Ishikawa (cell line): Measurements from ENCODE around the gene MAGEB4.

Experiments used
- CEBPB ChIP-seq: IDR thresholded peaks from 2 replicates; pipeline ENCODE4 v1.6.1; 2012
- CREB1 ChIP-seq: IDR thresholded peaks from 2 replicates; pipeline ENCODE4 v1.6.1; 2012; ENCODE audit warnings: low read depth
- EGR1 ChIP-seq: IDR thresholded peaks from 2 replicates; pipeline ENCODE4 v1.6.1; 2012
- EP300 ChIP-seq: IDR thresholded peaks from 2 replicates; pipeline ENCODE4 v1.6.1; 2012; ENCODE audit warnings: borderline replicate concordance
- FOXM1 ChIP-seq: IDR thresholded peaks from 2 replicates; pipeline ENCODE4 v1.6.1; 2012; ENCODE audit warnings: low read depth, borderline replicate concordance
- MAX ChIP-seq: IDR thresholded peaks from 2 replicates; pipeline ENCODE4 v1.6.1; 2012
- NFIC ChIP-seq: IDR thresholded peaks from 2 replicates; pipeline ENCODE4 v1.6.1; 2012
- RAD21 ChIP-seq: IDR thresholded peaks from 2 replicates; pipeline ENCODE4 v1.6.1; 2012; ENCODE audit warnings: low read depth
- REST ChIP-seq: IDR thresholded peaks from 2 replicates; pipeline ENCODE4 v1.6.1; 2012; ENCODE audit warnings: low read depth, mild to moderate bottlenecking
- TAF1 ChIP-seq: IDR thresholded peaks from 2 replicates; pipeline ENCODE4 v1.6.1; 2012; ENCODE audit warnings: low read depth, mild to moderate bottlenecking
- TCF12 ChIP-seq: IDR thresholded peaks from 2 replicates; pipeline ENCODE4 v1.6.1; 2012; ENCODE audit warnings: low read depth
- TEAD4 ChIP-seq: IDR thresholded peaks from 2 replicates; pipeline ENCODE4 v1.6.1; 2012
- USF1 ChIP-seq: IDR thresholded peaks from 2 replicates; pipeline ENCODE4 v1.6.1; 2012
- YY1 ChIP-seq: IDR thresholded peaks from 2 replicates; pipeline ENCODE4 v1.6.1; 2012; ENCODE audit warnings: low read depth
- ZBTB7A ChIP-seq: IDR thresholded peaks from 2 replicates; pipeline ENCODE4 v1.6.1; 2012; ENCODE audit warnings: low read depth

MAGEB4 gene

GRCh38 chrX:30230395-30230794, 11.4 kb upstream of the MAGEB4 start, which contains the start of gene MAGEB3:
Gene MAGEB3 (plus strand): TSS chrX:30230657. CDS start chrX:30235925, 5,268 bp downstream.
- no peak for TF ChIP-seq ZBTB7A
- no peak for TF ChIP-seq RAD21
- no peak for TF ChIP-seq REST
- no peak for TF ChIP-seq TAF1

GRCh38 chrX:30246769-30247489, 5.1 kb downstream of the MAGEB4 start, which contains the start of gene MAGEB1:
Gene MAGEB1 (plus strand): TSS chrX:30247146. CDS start chrX:30250494, 3,348 bp downstream.
- no peak for TF ChIP-seq ZBTB7A
- no peak for TF ChIP-seq USF1
- no peak for TF ChIP-seq EGR1
- no peak for TF ChIP-seq CEBPB
- no peak for TF ChIP-seq CREB1
- TF ChIP-seq REST = no peak

GRCh38 chrX:30248854-30249253, 7.1 kb downstream of the MAGEB4 start:
- TF ChIP-seq USF1 (no peak), FOXM1 (no peak), REST (no peak), ZBTB7A (no peak), CREB1 (no peak), TCF12 (no peak), EGR1 (no peak), NFIC (no peak), CEBPB (no peak), EP300 (no peak), TAF1 (no peak), YY1 (no peak), TEAD4 (no peak), MAX (no peak)

GRCh38 chrX:30253257-30253656, 11.5 kb downstream of the MAGEB4 start:
- no peak for TF ChIP-seq TCF12
- no peak for TF ChIP-seq YY1

DNA sequence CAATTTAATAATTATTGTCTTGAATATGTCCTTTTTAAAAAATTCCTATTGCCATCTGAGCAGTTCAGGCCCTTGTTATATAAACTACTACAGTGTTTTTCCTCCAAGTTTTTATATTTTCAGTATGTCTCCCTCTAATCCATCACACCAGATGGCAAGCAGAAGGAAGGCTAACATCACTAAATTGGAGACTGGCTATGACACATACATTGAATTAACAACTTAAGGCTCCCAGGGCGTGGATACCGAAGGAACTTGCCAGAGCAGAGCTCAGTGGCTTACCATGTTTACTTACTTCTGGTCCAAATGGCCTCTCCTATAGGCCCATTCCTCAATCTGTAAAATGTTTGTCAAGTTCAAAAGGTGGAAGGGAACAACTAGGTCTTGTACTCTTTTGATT, 18.1 kb downstream of the MAGEB4 start:
- TF ChIP-seq CEBPB (no peak), NFIC (no peak), CREB1 (no peak), FOXM1 (no peak), MAX (no peak), TAF1 (no peak), EP300 (no peak), YY1 (no peak), REST (no peak), ZBTB7A (no peak), TEAD4 (no peak), EGR1 (no peak), USF1 (no peak)
